A549 treated with AZD2906 at 1 μM for 4 hours (cell line): ENCODE data around the gene NPVF. TPM values are rescaled to one million over a fixed set of nuclear protein-coding genes. Genes with fewer than 3 reads are reported as not detected.

Experiments
- total RNA-seq: library from RNA; stranded (reverse); fragments of 200-300 nt; extraction: Qiagen RNA extraction; gene quantifications from 5 replicates; pipeline ENCODE4 v1.2.3, GENCODE V29; 2022

The NPVF gene
- total RNA-seq, result not detected in 5 replicates

GRCh38 chr7:25228386-25228785, at the start of gene NPVF:
TSS of gene NPVF (minus strand) at chr7:25228486. CDS start at chr7:25228439, 47 bp downstream.

Other genes starting within 250 kb of the NPVF start
- gene OSBPL3, start 248.3 kb downstream of the NPVF start, total RNA-seq, result 10.6 to 14.6 TPM (median 13.2 TPM) in 5 replicates
- gene CYCS, start 103.2 kb downstream of the NPVF start, total RNA-seq, result 226 to 252 TPM (median 232 TPM) in 5 replicates